RWPE2 (cell line): ENCODE measurements around the gene IL17RB.

ENCODE experiments used
- ATAC-seq: fragments of 200-7000 bp; cut with Tn5 transposase; 3 replicates; pipeline ENCODE4 v1.9.1; 2021; ENCODE audit warnings: low read depth
- DNase-seq: peaks from one replicate; pipeline ENCODE4 v3.0.0-alpha.2; 2020; ENCODE audit warnings: low spot score
- H3K27ac ChIP-seq: fragments of 450-650 bp; 2 replicates; pipeline ENCODE4 v1.5.1; 2017; ENCODE audit warnings: mild to moderate bottlenecking; ENCODE audit not compliant: poor library complexity, severe bottlenecking
- H3K27me3 ChIP-seq: fragments of 250-450 bp; sonication (Bioruptor Pico); 2 replicates; pipeline ENCODE4 v1.5.1; 2021; ENCODE audit warnings: mild to moderate bottlenecking, moderate library complexity; ENCODE audit not compliant: insufficient read depth, poor library complexity, severe bottlenecking
- H3K36me3 ChIP-seq: fragments of 250-450 bp; sonication (Bioruptor Pico); 2 replicates; pipeline ENCODE4 v1.5.1; 2020; ENCODE audit warnings: low read depth, mild to moderate bottlenecking, moderate library complexity
- H3K4me1 ChIP-seq: fragments of 250-450 bp; sonication (Bioruptor Pico); 2 replicates; pipeline ENCODE4 v1.5.1; 2021; ENCODE audit warnings: mild to moderate bottlenecking, moderate library complexity; ENCODE audit not compliant: insufficient read depth, poor library complexity, severe bottlenecking
- H3K4me3 ChIP-seq: fragments of 250-450 bp; sonication (Bioruptor Pico); 2 replicates; pipeline ENCODE4 v1.5.1; 2021; ENCODE audit warnings: mild to moderate bottlenecking, moderate library complexity; ENCODE audit not compliant: severe bottlenecking
- H3K9me3 ChIP-seq: fragments of 250-450 bp; sonication (Bioruptor Pico); 2 replicates; pipeline ENCODE4 v1.5.1; 2021; ENCODE audit warnings: mild to moderate bottlenecking, moderate library complexity; ENCODE audit not compliant: severe bottlenecking
- TF ChIP-seq, protein P1 (sequence below): fragments of 450-650 bp; IDR thresholded peaks from one replicate; pipeline ENCODE4 v1.5.1; 2017; ENCODE audit warnings: mild to moderate bottlenecking, moderate library complexity; ENCODE audit not compliant: poor library complexity, severe bottlenecking

IL17RB gene

GRCh38 chr3:53900666-53901331 is 54.4 kb downstream of the IL17RB start:
- DNase-seq (no peak), ATAC-seq (no peak)
- no peaks in the 10 kb centered on the region for H3K4me1 ChIP-seq
- H3K36me3 ChIP-seq = no peaks in the 10 kb centered on the region
- no peaks in the 10 kb centered on the region for H3K27me3 ChIP-seq
- H3K9me3 ChIP-seq = no peaks in the 10 kb centered on the region
- no peak overlapping the region for H3K4me3 ChIP-seq
- no peak overlapping the region for H3K27ac ChIP-seq
- TF ChIP-seq, protein P1, sequence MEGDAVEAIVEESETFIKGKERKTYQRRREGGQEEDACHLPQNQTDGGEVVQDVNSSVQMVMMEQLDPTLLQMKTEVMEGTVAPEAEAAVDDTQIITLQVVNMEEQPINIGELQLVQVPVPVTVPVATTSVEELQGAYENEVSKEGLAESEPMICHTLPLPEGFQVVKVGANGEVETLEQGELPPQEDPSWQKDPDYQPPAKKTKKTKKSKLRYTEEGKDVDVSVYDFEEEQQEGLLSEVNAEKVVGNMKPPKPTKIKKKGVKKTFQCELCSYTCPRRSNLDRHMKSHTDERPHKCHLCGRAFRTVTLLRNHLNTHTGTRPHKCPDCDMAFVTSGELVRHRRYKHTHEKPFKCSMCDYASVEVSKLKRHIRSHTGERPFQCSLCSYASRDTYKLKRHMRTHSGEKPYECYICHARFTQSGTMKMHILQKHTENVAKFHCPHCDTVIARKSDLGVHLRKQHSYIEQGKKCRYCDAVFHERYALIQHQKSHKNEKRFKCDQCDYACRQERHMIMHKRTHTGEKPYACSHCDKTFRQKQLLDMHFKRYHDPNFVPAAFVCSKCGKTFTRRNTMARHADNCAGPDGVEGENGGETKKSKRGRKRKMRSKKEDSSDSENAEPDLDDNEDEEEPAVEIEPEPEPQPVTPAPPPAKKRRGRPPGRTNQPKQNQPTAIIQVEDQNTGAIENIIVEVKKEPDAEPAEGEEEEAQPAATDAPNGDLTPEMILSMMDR = no peak

DNA sequence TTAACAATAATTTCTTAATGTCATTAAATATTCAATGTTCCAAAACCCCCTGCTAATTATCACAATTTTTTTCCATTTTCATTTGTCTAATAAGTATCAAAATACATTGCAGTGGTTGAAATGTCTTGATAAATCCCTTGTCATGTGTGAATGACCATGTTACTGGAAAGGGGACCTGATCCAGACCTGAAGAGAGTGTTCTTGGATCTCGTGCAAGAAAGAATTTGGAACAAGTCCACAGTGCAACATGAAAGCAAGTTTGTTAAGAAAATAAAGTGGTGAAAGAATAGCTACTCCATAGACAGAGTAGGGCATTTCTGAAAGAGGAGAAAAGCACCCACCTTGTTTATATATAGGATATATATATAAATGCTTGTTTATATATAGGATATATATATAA is 55.7 kb downstream of the IL17RB start:
- Histone ChIP-seq H3K9me3 (no peaks in the 10 kb centered on the region), H3K36me3 (no peaks in the 10 kb centered on the region), H3K4me3 (no peak overlapping the region), H3K27me3 (no peaks in the 10 kb centered on the region), H3K4me1 (no peaks in the 10 kb centered on the region), H3K27ac (no peak overlapping the region)
- DNase-seq (no peak), ATAC-seq (no peak)
- TF ChIP-seq, protein P1 = no peak

GRCh38 chr3:53902711-53903110 is 56.3 kb downstream of the IL17RB start:
- Histone ChIP-seq H3K4me3 (no peak overlapping the region), H3K27ac (no peak overlapping the region), H3K36me3 (no peaks in the 10 kb centered on the region), H3K4me1 (no peaks in the 10 kb centered on the region), H3K9me3 (no peaks in the 10 kb centered on the region), H3K27me3 (no peaks in the 10 kb centered on the region)
- TF ChIP-seq, protein P1 = no peak
- no peak for ATAC-seq
- DNase-seq = no peak

- DNase-seq (no peak), ATAC-seq (no peak)
- peaks cover 32% of the 10 kb centered on the region for H3K27me3 ChIP-seq
Observed at GRCh38 chr3:53913401-53913800, 67.0 kb downstream of the IL17RB start.

More at GRCh38 chr3:53913401-53913800, 67.0 kb downstream of the IL17RB start:
- Histone ChIP-seq H3K4me1 (no peaks in the 10 kb centered on the region), H3K36me3 (no peaks in the 10 kb centered on the region), H3K4me3 (no peak overlapping the region), H3K9me3 (no peaks in the 10 kb centered on the region), H3K27ac (no peak overlapping the region)
- TF ChIP-seq, protein P1 = no peak
